ENCODE measurements around the gene NF2. TPM values are rescaled to one million over a fixed set of nuclear protein-coding genes. Genes with fewer than 3 reads are reported as not detected.

NF2 gene
- total and polyA plus RNA-seq, 2 donors, result 7.0 to 22.2 TPM

DNA sequence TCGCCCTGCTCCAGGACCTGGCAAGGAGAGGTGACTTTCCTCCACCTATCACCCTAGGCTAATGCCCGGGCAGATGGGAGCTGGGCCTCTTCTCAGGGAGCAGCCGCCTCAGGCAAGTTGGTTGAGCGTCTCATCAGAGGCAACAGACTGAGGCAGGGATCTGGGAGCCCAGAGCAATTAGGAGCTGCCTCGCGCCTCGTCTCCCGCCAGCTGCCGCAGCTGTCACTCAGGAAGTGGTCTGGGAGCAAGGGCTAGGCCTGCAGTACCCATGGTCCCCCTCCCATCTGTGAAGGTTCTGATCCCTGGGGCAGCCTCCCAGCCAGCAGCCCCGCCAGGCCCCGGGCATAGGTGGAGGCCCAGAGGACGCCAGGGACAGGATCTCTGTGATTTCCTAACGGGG lies 111.8 kb downstream of the NF2 start:
- no peaks in the 10 kb centered on the region for H3K4me1 ChIP-seq (ENCODE audit: control insufficient read depth in 2 of 2, insufficient read depth in 2 of 2, low read length in 2 of 2)
- peaks cover 46 to 83% of the 10 kb centered on the region in 2 donors for H3K27me3 ChIP-seq (ENCODE audit: control insufficient read depth in 2 of 2, insufficient read depth in 1 of 2, low read length in 1 of 2)
- H3K27ac ChIP-seq (ENCODE audit: low read depth in 1 of 2, low read length in 1 of 2), result no peak overlapping the region
- H3K9me3 ChIP-seq (ENCODE audit: control insufficient read depth in 2 of 2, insufficient read depth in 1 of 2, low read length in 1 of 2), result no peaks in the 10 kb centered on the region
- no peak overlapping the region for H3K4me3 ChIP-seq (ENCODE audit: low read length in 2 of 2)
- H3K36me3 ChIP-seq (ENCODE audit: control insufficient read depth in 2 of 2, insufficient read depth in 2 of 2, low read length in 1 of 2), result no peaks in the 10 kb centered on the region
- 68% methylated on average over 13 of the region's 13 CpGs for WGBS
- no peak for DNase-seq (ENCODE audit: low read depth in 6 of 9, low spot score in 9 of 9)

DNA sequence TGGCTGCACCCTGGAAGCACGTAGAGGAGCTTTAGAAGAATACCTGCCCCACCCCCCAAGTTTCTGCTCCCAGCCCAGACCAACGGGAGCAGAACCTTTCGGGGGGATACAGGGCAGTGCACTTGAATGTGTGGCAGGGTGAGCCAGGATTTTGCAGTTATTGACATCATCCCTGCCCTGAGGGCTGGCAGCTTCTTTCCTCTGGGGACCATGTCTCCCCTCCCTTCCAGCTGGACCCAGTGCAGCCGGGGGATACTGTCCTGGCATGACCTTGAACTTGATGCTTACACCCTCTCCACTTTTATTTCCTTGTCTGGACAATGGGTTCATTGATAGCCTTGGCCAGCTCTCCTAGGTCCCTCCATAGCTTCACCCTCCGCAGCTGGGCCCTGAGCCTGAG lies 112.3 kb downstream of the NF2 start:
- no peaks in the 10 kb centered on the region for H3K9me3 ChIP-seq (ENCODE audit: control insufficient read depth in 2 of 2, insufficient read depth in 1 of 2, low read length in 1 of 2)
- H3K4me1 ChIP-seq (ENCODE audit: control insufficient read depth in 2 of 2, insufficient read depth in 2 of 2, low read length in 2 of 2), result no peaks in the 10 kb centered on the region

GRCh38 chr22:29716814-29717545 lies 113.5 kb downstream of the NF2 start:
- Histone ChIP-seq H3K27ac (ENCODE audit: low read depth in 1 of 2, low read length in 1 of 2) (no peak overlapping the region), H3K27me3 (ENCODE audit: control insufficient read depth in 2 of 2, insufficient read depth in 1 of 2, low read length in 1 of 2) (peaks cover 63 to 91% of the 10 kb centered on the region in 2 donors), H3K9me3 (ENCODE audit: control insufficient read depth in 2 of 2, insufficient read depth in 1 of 2, low read length in 1 of 2) (no peaks in the 10 kb centered on the region), H3K36me3 (ENCODE audit: control insufficient read depth in 2 of 2, insufficient read depth in 2 of 2, low read length in 1 of 2) (no peaks in the 10 kb centered on the region), H3K4me3 (ENCODE audit: low read length in 2 of 2) (no peak overlapping the region), H3K4me1 (ENCODE audit: control insufficient read depth in 2 of 2, insufficient read depth in 2 of 2, low read length in 2 of 2) (no peaks in the 10 kb centered on the region)
- DNase-seq (ENCODE audit: low read depth in 6 of 9, low spot score in 9 of 9), result peak in 8 of 9 donors; percentile 8 to 66 (median 32)
- WGBS, result 72% methylated on average over 16 of the region's 16 CpGs

More for the DNA sequence above, 112.3 kb downstream of the NF2 start:
- peaks cover 51 to 86% of the 10 kb centered on the region in 2 donors for H3K27me3 ChIP-seq (ENCODE audit: control insufficient read depth in 2 of 2, insufficient read depth in 1 of 2, low read length in 1 of 2)
- 85% methylated on average over 5 of the region's 5 CpGs for WGBS
- no peak overlapping the region for H3K27ac ChIP-seq (ENCODE audit: low read depth in 1 of 2, low read length in 1 of 2)
- DNase-seq (ENCODE audit: low read depth in 6 of 9, low spot score in 9 of 9), result no peak
- H3K36me3 ChIP-seq (ENCODE audit: control insufficient read depth in 2 of 2, insufficient read depth in 2 of 2, low read length in 1 of 2), result no peaks in the 10 kb centered on the region
- H3K4me3 ChIP-seq (ENCODE audit: low read length in 2 of 2), result no peak overlapping the region

DNA sequence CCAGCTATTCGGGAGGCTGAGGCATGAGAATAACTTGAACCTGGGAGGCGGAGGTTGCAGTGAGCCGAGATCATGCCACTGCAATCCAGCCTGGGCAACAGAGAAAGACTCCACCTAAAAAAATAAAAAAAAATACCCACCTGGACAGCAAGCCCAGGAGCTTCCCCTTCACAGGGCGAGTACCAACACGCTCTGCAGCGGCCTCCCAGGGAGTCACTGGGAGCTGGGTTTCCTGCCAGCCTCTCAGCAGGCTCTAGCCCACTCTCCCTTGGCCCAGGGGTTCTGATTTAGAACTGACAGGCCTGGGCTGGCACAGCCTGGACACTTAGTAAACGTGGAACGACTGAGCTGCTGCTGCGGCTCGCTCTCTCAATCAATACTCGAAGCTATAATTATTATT lies 114.4 kb downstream of the NF2 start:
- Histone ChIP-seq H3K27ac (ENCODE audit: low read depth in 1 of 2, low read length in 1 of 2) (no peak overlapping the region), H3K36me3 (ENCODE audit: control insufficient read depth in 2 of 2, insufficient read depth in 2 of 2, low read length in 1 of 2) (no peaks in the 10 kb centered on the region), H3K4me3 (ENCODE audit: low read length in 2 of 2) (no peak overlapping the region), H3K27me3 (ENCODE audit: control insufficient read depth in 2 of 2, insufficient read depth in 1 of 2, low read length in 1 of 2) (peaks cover 71 to 93% of the 10 kb centered on the region in 2 donors), H3K9me3 (ENCODE audit: control insufficient read depth in 2 of 2, insufficient read depth in 1 of 2, low read length in 1 of 2) (no peaks in the 10 kb centered on the region), H3K4me1 (ENCODE audit: control insufficient read depth in 2 of 2, insufficient read depth in 2 of 2, low read length in 2 of 2) (no peaks in the 10 kb centered on the region)
- 92% methylated on average over 11 of the region's 11 CpGs for WGBS
- no peak for DNase-seq (ENCODE audit: low read depth in 6 of 9, low spot score in 9 of 9)

DNA sequence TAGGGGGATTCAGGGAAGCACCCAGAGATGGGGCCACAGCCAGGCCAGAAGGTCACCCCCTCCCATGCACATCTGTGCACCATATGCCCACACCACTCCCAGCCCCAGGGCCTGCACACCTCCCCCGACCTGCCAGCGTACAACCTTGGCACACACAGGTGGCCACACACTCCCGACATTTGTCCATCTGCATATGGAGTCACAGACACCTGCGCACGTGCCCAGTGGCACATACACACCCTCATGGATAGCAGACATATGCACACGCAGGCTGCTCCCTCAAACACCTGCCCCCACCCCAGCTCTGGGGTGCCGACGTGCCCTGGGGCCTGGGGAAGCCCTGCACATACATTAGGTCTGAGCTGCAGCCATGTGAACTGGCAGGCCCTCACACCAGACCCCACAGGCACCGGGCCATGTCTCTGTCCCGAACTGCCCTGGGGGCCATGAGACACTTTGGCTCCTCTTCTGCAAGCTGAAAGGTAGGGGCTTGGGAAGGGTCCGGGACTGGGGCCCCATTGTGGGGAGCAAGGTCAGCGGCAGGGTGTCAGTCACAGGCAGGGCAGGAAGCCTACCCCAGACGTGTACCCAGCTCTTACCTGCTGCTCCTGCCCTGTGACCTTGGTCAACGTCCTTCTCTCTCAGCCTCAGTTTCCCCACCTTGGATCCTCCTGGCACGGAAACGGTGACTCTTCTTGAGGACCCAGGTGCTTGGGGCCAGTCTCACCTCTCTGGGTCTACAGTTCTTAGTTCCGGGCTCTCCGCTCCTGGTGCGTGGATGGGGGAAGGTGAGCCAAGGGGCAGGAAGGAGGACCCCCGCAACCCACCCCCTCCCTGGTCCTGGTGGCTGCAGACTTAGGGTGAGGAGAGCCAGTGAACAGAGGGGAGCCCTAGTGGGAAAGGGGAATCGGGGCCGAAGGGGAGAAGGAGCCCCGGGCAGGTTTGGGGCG lies 115.8 kb downstream of the NF2 start:
- H3K4me3 ChIP-seq (ENCODE audit: low read length in 2 of 2), result peak overlapping the region in 1 of 2 donors; percentile 25
- no peaks in the 10 kb centered on the region for H3K9me3 ChIP-seq (ENCODE audit: control insufficient read depth in 2 of 2, insufficient read depth in 1 of 2, low read length in 1 of 2)
- 53% methylated on average over 24 of the region's 24 CpGs for WGBS
- no peak for DNase-seq (ENCODE audit: low read depth in 6 of 9, low spot score in 9 of 9)
- H3K36me3 ChIP-seq (ENCODE audit: control insufficient read depth in 2 of 2, insufficient read depth in 2 of 2, low read length in 1 of 2), result no peaks in the 10 kb centered on the region
- peaks cover 75 to 95% of the 10 kb centered on the region in 2 donors for H3K27me3 ChIP-seq (ENCODE audit: control insufficient read depth in 2 of 2, insufficient read depth in 1 of 2, low read length in 1 of 2)
- H3K4me1 ChIP-seq (ENCODE audit: control insufficient read depth in 2 of 2, insufficient read depth in 2 of 2, low read length in 2 of 2), result no peaks in the 10 kb centered on the region
- H3K27ac ChIP-seq (ENCODE audit: low read depth in 1 of 2, low read length in 1 of 2), result no peak overlapping the region

DNA sequence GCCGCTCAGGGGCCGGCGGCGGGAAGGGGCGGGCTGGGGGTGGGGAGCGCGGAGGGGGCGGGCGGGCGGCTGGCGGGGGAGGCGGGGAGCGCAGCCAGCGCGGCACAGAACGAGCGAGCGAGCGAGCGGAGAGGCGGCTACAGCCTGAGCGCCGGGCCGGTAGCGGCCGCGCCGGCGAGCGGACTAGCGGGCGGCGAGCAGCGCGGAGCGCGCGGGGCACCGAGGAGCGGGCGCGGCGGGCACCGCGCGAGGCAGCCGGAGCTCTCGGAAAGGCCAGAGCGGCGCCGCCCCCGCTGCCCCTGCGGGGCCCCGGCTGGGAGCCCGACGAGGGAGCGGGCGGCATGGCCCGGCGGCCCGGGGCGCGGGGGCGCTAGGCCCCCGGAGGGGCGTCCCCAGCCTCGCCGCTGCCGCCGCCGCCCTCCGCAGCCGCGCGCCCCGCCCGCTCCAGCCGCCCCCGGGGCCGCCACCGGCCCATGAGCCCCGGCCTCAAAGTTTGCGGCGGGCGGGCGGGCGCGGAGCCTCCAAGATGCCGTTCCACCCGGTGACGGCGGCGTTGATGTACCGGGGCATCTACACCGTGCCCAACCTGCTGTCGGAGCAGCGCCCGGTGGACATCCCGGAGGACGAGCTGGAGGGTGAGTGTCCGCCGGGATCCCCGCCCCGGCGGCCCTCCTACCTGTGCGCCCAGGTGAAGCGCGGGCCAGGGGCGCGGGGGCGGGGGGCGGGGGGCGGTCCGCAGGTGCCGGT lies 116.6 kb downstream of the NF2 start, which contains the start of gene CABP7:
CABP7 (plus strand) TSS at position 105 of the 747 bp plus-strand sequence; CDS start at position 527, 422 bp downstream.
- peaks cover 77 to 95% of the 10 kb centered on the region in 2 donors for H3K27me3 ChIP-seq (ENCODE audit: control insufficient read depth in 2 of 2, insufficient read depth in 1 of 2, low read length in 1 of 2)
- H3K4me3 ChIP-seq (ENCODE audit: low read length in 2 of 2), result peak within 1 kb of the TSS in 1 of 2 donors; percentile 25
- H3K27ac ChIP-seq (ENCODE audit: low read depth in 1 of 2, low read length in 1 of 2), result no peak within 1 kb of the TSS
- no peaks in the 10 kb centered on the region for H3K9me3 ChIP-seq (ENCODE audit: control insufficient read depth in 2 of 2, insufficient read depth in 1 of 2, low read length in 1 of 2)
- H3K36me3 ChIP-seq (ENCODE audit: control insufficient read depth in 2 of 2, insufficient read depth in 2 of 2, low read length in 1 of 2), result no peaks in the 10 kb centered on the region
- no peaks in the 10 kb centered on the region for H3K4me1 ChIP-seq (ENCODE audit: control insufficient read depth in 2 of 2, insufficient read depth in 2 of 2, low read length in 2 of 2)
- 2% methylated on average over 115 of the region's 115 CpGs for WGBS
- no peak for DNase-seq (ENCODE audit: low read depth in 6 of 9, low spot score in 9 of 9)

GRCh38 chr22:29720811-29721323 lies 117.4 kb downstream of the NF2 start:
- 10% methylated on average over 53 of the region's 53 CpGs for WGBS
- no peaks in the 10 kb centered on the region for H3K4me1 ChIP-seq (ENCODE audit: control insufficient read depth in 2 of 2, insufficient read depth in 2 of 2, low read length in 2 of 2)
- H3K27ac ChIP-seq (ENCODE audit: low read depth in 1 of 2, low read length in 1 of 2), result no peak overlapping the region
- H3K4me3 ChIP-seq (ENCODE audit: low read length in 2 of 2), result peak overlapping the region in 1 of 2 donors; percentile 25
- H3K27me3 ChIP-seq (ENCODE audit: control insufficient read depth in 2 of 2, insufficient read depth in 1 of 2, low read length in 1 of 2), result peaks cover 70 to 94% of the 10 kb centered on the region in 2 donors
- no peaks in the 10 kb centered on the region for H3K9me3 ChIP-seq (ENCODE audit: control insufficient read depth in 2 of 2, insufficient read depth in 1 of 2, low read length in 1 of 2)
- H3K36me3 ChIP-seq (ENCODE audit: control insufficient read depth in 2 of 2, insufficient read depth in 2 of 2, low read length in 1 of 2), result no peaks in the 10 kb centered on the region
- no peak for DNase-seq (ENCODE audit: low read depth in 6 of 9, low spot score in 9 of 9)

GRCh38 chr22:29722151-29722550 lies 118.7 kb downstream of the NF2 start:
- 89% methylated on average over 7 of the region's 7 CpGs for WGBS
- no peak for DNase-seq (ENCODE audit: low read depth in 6 of 9, low spot score in 9 of 9)
- Histone ChIP-seq H3K27me3 (ENCODE audit: control insufficient read depth in 2 of 2, insufficient read depth in 1 of 2, low read length in 1 of 2) (peaks cover 59 to 93% of the 10 kb centered on the region in 2 donors), H3K9me3 (ENCODE audit: control insufficient read depth in 2 of 2, insufficient read depth in 1 of 2, low read length in 1 of 2) (no peaks in the 10 kb centered on the region), H3K27ac (ENCODE audit: low read depth in 1 of 2, low read length in 1 of 2) (no peak overlapping the region), H3K4me3 (ENCODE audit: low read length in 2 of 2) (no peak overlapping the region), H3K4me1 (ENCODE audit: control insufficient read depth in 2 of 2, insufficient read depth in 2 of 2, low read length in 2 of 2) (no peaks in the 10 kb centered on the region), H3K36me3 (ENCODE audit: control insufficient read depth in 2 of 2, insufficient read depth in 2 of 2, low read length in 1 of 2) (no peaks in the 10 kb centered on the region)

Measured in thymus (tissue), 11 donors.